H1 (cell line): ENCODE results near the gene ORC5.

Experiments used
- CBX8 ChIP-seq: fragments of 300-800, 300-1000 bp; sonication (generic); IDR thresholded peaks from 2 replicates; pipeline ENCODE4 v1.7.1; 2016; ENCODE audit warnings: low read depth, low read length, borderline replicate concordance
- CTCF ChIP-seq, 3 experiments: IDR thresholded peaks; 1 replicate in 2 of 3; 2 replicates in 1 of 3; pipeline versions ENCODE4 v1.5.1 to v1.6.1; 2011; ENCODE audit warnings: low read length in 3 of 3, mild to moderate bottlenecking in 3 of 3, inconsistent platforms in 2 of 3, low read depth in 1 of 3, moderate library complexity in 1 of 3; ENCODE audit not compliant: insufficient read depth in 1 of 3; ENCODE audit errors: control extremely low read depth in 1 of 3
- EZH2 ChIP-seq: fragments of 200-600 bp; sonication (generic); IDR thresholded peaks from 2 replicates; pipeline ENCODE4 v1.7.1; 2012; ENCODE audit warnings: low read depth, mild to moderate bottlenecking, moderate library complexity, low read length, inconsistent platforms; ENCODE audit not compliant: severe bottlenecking
- HDAC2 ChIP-seq, 2 experiments: fragments of 300-600 bp in 1 of 2; sonication (generic) in 1 of 2; IDR thresholded peaks; 2 replicates each; pipeline ENCODE4 v1.6.1; 2011 to 2012; ENCODE audit warnings: low read depth in 2 of 2, low read length in 2 of 2, mild to moderate bottlenecking in 2 of 2, moderate library complexity in 2 of 2, borderline replicate concordance in 1 of 2, inconsistent platforms in 1 of 2
- NRF1 ChIP-seq: IDR thresholded peaks from 2 replicates; pipeline ENCODE4 v1.6.1; 2011; ENCODE audit warnings: mild to moderate bottlenecking, low read depth, low read length, improper control_type of control experiment
- POLR2AphosphoS5 ChIP-seq: IDR thresholded peaks from 2 replicates; pipeline ENCODE4 v1.6.1; 2011; ENCODE audit warnings: low read depth, low read length
- POU5F1 ChIP-seq: IDR thresholded peaks from 2 replicates; pipeline ENCODE4 v1.6.1; 2011; ENCODE audit warnings: low read depth, mild to moderate bottlenecking, low read length, moderate library complexity
- RAD21 ChIP-seq, 2 experiments: IDR thresholded peaks in 1 of 2; conservative IDR thresholded peaks in 1 of 2; 2 replicates each; pipeline ENCODE4 v1.6.1; 2011; ENCODE audit warnings: low read depth in 2 of 2, low read length in 2 of 2, improper control_type of control experiment in 1 of 2, inconsistent platforms in 1 of 2, mild to moderate bottlenecking in 1 of 2, moderate library complexity in 1 of 2
- RFX5 ChIP-seq: IDR thresholded peaks from 2 replicates; pipeline ENCODE4 v1.6.1; 2011; ENCODE audit warnings: low read depth, low read length, improper control_type of control experiment, borderline replicate concordance
- ZNF274 ChIP-seq: IDR thresholded peaks from 2 replicates; pipeline ENCODE4 v1.7.0; 2012; ENCODE audit warnings: low read length, borderline replicate concordance; ENCODE audit errors: extremely low read depth

GRCh38 chr7:104127204-104127603 is 80.6 kb downstream of the ORC5 start:
- TF ChIP-seq CTCF (IDR thresholded peaks at IDR 0.05; ENCODE audit: control extremely low read depth in 1 of 3, insufficient read depth in 1 of 3, low read depth in 1 of 3, low read length in 3 of 3) (no peak), POU5F1 (no peak), ZNF274 (no peak), NRF1 (no peak), HDAC2 (IDR thresholded peaks at IDR 0.05; ENCODE audit: borderline replicate concordance in 1 of 2, low read depth in 2 of 2, low read length in 2 of 2) (no peak), POLR2AphosphoS5 (no peak), EZH2 (no peak), RAD21 (IDR thresholded peaks at IDR 0.05 in 1 of 2, conservative IDR thresholded peaks at IDR 0.05 in 1 of 2; ENCODE audit: low read depth in 2 of 2, low read length in 2 of 2) (no peak), CBX8 (no peak), RFX5 (no peak)
